Astrocyte of the hippocampus (primary cell): Measurements from ENCODE around the gene ERG.
A peak's percentile ranks its signal among the peaks of the same experiment; 100 is the strongest.

Experiments used
- DNase-seq: peaks from one replicate; pipeline ENCODE4 v3.0.0; 2011; ENCODE audit warnings: low read depth, low spot score

The ERG gene

DNA sequence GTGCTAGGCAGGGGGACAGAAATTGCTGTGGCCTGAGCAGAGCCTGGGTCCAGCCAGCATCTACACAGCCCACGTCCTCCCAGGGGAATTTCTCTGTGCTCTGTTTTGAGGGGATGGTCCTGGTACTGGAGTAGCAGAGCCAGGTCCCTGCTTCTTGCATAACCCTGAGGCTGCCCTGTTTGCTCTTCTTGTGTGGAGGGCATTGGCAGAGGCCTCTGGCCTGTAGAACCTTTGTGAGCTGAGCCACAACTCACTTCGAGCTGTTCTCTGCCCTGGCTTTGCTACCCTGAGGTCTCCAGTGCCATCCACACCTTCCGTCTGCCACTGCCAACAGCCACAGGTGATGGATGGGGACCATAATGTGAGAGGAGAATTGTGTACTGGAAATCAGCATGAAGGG is 139.6 kb downstream of the ERG start:
- DNase-seq = no peak

DNA sequence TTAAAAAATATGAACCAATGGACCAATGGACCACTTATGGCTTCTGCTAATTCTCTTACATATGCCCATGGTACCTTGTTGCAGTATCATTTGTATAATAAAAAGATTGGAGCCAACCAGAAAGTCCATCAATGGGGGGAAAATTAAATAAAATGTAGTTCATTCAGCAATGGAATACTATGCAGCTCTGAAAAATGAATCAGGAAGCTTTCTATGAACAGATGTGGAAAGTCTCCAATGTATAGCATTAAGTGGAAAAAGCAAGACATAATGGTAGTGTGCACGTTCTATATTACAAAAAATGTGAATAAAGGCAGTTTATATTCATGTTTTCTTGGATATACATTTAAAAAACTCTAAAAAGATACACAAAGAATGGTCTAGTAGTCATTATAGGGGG is 140.2 kb downstream of the ERG start:
- no peak for DNase-seq

DNA sequence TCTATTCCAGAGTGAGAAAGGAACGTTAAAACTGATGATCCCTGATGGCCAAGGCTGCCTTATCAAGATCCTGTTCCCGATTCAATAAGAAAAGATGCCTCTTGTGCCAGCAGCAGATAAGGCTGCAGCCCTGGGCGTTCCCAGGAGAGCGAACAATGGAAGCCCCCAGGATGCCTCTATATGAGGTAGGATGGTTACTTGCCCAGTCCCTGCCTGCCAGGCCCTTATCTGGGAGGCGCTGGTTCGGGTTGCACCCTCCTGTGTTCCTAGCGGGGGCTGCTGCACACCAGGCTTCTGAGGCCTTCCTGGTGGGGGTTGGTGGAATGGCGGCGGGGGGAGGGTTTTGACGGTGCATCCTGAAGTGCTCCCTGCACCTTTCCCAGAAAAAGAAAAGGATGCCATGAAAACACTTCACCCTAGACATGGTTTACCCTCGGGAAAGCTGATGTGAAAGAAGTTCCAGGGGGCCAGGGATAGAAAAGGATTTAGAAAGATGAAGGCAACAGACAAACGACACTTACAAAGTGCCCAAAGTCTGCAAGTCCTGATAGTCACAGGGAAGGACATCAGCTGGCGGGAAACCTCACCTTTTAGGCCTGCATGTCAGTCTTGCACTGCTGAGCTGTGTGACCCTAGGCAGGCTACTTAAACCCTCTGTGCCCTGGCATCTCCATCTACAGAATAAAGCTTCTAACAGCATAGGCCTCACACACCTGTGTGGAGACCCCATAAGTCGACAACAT is 141.2 kb downstream of the ERG start:
- no peak for DNase-seq

DNA sequence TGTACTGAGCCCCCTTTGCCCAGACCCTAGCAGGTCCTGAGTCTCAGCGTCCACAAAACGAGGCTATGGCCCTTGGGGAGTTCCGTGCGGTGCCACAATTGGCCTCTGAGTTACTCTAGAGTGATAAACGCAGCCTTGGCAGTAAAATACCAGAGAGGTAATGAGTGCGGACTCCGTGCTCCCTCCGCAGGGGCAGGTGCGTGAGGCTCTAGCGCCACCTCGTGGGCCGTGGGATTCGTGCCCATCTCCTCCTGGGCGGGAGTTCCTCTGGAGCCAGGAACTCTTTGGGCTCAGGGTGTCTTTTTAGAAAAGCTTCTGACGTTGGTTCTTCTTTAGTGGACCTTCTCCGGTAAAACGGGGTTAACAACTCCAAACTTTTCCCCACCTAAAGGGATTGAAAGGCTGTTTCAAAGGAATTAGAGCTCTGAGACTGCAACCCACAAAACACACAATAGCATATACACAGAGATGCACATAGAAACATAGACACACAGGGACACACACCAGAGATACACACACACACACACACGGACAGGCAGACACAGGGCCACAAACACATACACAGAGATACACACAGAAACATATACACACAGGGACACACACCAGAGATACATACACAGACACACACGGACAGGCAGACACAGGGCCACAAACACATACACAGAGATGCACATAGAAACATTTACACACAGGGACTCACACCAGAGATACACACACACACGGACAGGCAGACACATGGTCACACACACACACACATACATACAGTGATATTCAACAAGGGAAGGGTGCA is 142.1 kb downstream of the ERG start:
- peak; percentile 91 for DNase-seq

DNA sequence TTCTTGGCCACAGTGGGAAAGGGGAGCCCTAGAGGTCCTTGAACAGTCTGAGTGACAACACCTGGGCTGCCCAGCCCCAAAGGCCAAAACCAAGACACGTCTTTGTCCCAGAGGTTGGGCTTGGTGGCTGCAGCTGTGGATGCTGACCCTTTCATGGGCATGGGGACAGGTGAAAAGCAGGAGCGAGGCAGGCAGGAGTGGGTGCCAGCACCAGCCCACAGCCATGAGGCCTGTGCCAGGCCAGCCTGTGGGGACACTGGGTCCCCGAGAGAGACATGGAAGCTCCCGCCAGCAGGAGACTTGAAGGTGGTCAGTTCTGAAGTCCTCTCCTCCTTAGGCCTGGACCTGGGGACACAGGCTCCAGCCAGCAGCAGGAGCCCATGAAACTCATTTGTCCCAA is 142.9 kb downstream of the ERG start:
- DNase-seq = no peak

DNA sequence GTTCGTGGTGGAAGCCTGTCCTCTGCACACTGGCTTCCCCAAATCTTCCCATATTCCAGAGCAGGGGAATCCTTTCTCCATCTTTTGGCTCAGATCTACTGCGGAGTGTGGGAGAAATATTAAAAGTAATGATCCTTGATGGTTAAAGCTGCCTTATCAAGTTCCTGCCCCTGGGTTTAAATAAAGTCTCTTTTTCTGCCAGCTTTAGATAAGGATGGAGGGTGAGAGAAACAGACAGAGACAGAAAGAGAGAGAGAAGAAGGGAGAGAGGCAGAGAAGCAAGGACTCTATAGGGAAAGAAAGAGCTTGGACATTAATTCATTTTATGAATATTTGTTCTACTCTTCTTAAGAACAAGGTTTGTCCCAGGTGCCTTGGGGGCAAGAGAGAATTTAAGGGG is 143.5 kb downstream of the ERG start:
- no peak for DNase-seq

DNA sequence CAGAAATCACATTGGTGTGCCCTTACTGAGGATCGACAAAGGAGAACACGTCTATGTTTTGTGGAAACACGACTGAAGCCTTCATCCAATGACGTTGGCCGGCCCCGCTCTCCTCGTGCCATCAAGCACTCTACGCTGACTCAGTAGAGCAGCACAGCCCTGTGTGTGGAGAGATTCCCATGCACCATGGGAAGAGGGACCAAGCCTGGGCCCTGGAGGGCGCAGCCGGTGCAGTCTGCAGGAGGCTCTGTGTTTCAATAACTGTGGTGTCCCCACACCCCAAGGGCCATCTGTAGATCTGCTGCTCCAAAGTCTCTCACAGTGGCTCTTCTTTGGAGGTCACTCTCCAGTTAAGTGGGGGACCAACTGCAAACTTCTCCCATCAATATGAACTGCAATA is 144.0 kb downstream of the ERG start:
- no peak for DNase-seq

DNA sequence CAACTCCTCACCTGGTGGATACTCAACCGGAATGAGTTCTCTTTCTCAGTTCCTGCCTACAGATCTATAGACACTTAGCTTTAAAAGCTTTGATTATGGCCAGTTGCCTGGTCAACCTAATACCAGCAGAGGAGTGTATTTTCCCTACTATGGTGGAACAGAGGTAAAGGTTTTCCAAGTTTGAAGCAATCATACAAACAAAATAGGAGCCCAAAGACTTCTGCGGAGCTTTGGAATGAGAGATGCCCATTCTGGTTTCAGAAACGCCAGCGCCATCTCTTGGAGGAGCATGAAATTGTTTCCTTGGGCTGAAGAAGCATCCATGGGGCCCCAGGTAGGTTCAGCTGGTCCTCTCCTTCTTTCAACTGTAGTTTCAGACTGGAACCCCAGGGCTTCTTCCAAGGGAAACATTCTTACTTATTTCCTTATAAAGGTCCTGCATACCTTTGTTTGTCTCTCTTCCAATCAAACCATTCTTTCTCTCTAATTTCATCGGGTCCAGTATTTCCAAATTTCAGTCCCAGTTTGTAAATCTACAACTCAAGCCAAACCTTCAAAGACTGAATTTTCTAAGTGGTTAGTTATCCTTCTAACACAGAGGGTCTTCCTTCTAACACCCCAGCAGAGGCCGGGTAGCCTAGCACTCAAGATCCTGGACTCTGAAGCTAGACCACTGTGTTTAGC is 145.6 kb downstream of the ERG start:
- DNase-seq = peak; percentile 89

DNA sequence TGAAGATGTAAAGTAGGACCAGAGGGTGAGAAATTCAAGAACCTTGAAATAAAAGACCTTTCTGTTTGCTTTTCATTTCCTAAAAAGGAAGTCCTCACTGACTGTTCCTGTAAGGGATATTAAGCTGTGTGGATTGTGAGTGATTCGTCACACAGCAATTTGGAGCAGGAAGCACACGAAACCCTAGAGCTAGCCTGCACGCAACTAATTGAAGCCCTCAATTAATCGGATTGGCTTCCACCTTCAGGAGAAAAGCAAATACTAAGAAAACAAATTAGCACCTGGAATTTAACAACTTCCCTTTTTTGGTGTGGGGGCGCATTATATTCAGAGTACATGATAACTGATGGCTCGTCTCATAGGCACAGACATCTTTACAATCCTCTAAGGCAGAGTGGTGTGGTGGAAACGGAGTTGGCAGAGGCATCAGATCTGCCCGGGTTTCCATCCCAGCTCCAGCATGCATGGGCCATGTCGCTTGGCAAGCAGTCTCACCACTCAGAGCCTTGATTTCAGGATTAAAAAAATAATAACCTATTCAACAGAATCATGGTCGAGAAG is 146.2 kb downstream of the ERG start:
- DNase-seq = peak; percentile 89

DNA sequence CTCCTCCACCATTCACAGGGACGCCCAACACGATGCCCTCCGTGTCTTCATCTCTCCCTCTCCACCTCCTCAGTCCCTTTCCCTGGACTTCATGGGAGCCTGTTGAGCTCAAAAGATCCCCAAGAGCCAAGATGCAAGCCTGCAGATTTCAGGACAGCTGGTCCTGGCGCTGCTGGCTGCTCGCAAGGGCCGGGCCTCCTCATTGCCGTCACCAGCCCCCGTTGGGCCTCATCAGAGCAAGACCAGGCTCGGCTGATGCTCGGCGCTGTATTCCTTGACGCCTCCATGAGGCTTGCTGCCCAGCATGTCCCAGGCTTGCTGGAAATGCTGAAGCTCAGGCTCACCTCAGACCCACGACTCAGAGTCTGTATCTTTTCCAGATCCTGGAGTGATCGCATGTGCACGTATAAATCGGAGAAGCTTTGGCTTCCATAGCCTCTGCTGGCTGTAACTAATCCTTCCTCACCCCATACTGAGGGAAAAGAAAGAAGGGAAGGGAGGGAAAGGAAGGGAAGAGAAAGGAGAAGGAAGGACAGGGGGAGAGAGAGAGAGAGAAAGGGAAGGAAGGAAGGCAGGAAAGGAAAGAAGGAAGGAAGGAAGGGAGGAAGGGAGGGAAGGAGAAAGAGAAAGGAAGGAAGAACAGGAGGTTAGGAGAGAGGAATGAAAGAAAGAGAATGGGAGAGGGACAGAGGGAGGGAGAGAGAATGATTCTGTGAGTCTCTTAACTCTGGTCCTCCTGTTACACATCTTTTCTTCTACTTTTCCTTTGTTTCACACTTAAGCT is 146.9 kb downstream of the ERG start:
- no peak for DNase-seq

DNA sequence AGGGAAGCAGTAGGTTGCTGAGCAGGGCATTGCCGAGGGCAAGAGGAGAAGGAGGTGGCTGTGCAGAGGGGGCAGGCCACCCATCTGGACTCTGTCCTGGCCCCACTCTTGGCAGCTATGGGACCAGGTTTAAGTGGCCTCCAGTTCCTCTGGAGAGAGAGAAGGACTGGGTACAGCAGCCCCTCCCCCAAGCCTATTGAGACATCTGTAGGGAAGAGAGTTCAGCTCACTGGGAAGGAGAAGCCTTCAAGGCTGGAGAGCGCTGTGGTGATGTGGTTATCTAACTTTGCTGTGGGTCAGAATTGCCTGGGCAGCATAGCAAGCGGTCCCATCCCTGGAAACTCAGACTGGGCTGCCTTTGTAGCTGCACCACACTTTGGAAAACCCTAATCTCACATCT is 147.6 kb downstream of the ERG start:
- DNase-seq = no peak

DNA sequence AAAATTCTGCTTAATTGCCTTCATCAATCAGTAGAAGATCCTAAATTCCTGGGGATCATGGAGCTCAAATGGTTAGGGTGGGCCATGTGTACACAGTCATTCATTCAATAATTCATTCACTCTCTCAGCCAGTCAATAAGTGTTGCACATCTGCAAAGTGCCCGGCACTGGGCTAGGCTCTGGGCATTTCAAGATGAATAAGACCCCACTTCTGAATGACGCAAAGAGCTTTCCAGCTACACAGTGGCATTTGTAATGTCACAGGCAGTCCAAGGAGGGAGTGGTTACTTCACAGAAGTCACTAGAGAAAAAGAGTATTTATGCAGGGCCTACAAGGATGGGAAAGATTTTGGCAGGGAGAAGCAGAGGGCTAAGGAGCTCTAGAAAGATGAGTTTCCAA is 148.3 kb downstream of the ERG start:
- DNase-seq = no peak

DNA sequence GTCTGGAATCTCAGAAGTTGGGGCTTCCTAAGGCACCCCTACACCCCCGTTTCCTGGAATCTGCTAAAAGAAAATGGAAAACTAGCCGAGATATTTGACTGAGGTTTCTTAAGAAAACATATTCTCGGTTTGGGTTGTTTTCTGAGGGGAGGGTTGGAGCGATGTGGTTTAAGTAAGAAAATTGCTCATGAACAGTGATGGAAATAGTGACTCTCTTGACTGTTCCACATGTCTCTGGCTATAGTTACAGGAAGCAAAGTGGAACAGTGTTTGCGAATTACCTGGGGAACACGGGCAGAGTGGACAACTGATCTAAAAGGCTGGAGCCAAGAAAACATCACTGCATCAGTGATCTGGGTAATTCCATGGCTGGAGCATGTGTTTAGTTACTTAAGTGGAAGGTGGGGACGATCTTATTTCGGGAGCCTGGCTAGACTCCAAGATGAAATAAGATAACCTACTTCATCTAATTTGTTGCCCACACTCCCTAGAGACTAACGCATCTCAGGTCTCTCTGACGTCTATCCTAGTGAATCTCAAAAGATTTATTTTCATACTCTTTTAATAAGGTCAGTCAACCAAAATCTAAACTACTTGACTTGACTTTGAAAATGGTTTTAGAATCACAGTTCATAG is 149.0 kb downstream of the ERG start:
- peak; percentile 93 for DNase-seq

DNA sequence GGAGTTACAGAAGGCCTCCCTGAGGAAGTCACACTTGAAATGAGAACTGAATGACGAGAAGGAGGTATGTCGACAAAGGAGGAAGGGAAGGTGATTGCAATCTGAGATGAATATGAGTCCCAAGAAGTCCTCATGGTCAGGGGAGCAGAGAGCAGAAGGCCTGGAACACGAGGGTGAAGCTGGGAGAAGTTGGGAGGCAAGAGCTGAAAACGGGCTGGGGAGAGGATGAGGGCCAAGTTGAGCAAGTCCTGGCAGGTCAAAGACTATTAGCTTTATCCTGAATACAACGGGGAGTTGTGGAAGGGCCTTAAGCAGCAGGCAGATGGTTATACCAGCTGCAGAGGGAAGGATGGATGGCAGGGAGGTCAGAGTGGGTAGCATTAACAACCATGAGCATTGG is 152.0 kb downstream of the ERG start:
- no peak for DNase-seq

DNA sequence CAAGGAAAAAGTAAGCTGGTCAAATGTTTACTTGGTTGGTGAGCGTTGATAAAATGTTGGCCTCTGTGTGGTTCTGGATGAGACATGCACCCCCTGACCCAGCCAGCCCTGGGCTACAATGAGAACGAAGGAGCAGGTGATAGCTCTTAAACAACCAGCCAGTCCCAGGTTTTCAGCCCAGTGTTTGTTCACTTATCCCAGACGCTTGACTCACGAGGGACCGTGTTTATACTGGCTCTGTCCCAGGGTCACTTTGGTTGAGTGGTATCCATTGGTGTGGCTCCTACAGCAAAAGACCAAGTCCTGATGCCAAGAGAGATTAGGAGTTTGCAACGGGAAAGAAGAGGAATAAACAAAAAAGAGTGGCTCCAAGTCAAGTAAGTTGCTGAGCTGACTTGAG is 154.6 kb downstream of the ERG start:
- peak; percentile 90 for DNase-seq

DNA sequence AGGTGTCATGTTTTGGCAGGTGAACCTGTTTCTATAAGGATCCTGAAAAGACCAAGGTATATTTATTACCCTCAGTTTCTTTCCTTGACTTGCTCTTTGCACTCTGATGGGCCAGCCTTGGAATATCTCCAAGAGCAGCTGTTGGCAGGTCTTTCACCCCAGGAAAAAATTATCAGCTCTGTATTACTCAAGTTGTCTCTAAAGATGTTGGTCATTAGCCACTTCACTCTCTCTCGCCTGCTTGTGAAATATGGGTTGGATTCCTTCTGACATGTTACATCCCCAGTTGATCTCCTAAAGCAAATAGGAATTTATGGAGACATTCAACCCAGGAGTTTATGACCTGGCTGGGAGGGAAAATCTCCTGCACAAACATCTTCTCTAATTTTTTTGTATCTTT is 155.5 kb downstream of the ERG start:
- no peak for DNase-seq

DNA sequence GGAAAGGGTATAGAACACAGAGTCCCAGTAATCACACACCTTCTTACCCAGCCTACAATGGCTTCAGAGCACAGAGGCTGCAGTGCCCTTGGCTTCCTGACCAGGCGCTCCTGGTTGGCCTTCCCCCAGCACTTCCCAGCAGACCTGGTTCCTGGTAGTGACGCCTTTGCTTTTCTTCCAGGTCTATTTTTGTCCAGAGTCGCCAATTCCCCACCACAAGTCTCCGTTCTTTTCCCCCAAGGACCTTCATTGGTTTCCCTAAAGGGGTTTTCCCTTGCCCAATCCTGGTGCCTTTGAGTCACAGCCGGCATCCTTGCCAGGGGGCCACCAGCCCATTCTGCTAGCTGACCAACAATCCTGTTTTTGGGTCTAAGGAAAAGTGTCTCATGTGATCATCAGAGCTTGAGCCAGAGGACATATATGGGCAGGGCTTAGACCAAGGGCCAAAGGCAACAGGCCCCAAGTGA is 156.7 kb downstream of the ERG start:
- no peak for DNase-seq

DNA sequence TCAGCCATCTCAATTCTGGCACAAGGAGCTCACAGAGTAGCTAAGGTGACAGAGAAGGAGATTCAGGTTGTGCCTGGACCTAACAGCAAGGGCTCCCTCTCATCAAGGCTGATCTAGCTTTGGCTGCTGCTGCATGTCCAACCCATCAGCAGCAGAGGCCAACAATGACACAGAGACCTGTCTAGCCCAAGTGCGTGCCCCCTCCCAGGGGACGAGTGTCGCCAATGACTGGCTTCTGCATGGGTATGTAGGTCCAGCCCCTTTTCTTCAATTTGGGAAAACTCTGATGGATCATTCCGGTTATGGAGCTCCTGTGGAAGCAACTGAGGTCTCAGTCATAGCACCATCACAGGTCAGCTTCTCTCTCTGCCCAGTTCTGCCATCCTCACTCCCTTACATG is 158.1 kb downstream of the ERG start:
- no peak for DNase-seq

DNA sequence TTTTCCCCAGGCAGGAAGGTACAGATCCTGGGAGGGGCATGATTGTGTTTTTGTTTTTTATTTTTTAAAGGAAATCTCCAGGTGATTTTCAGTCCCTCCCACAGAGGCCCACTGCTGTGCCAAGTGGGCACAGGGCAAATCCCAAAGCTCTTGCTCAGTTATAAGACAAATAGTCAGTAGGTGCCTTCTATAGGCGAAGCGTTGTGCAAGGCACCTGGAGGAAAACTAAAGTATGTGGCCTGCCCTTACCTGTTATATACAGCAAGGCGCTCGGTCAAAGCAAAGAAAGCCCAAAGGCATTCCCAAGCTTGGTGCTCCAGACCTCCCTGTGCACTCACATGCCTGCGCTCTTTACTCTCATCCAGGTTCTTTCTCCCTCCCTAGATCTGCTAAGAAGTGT is 160.5 kb downstream of the ERG start:
- DNase-seq = no peak

DNA sequence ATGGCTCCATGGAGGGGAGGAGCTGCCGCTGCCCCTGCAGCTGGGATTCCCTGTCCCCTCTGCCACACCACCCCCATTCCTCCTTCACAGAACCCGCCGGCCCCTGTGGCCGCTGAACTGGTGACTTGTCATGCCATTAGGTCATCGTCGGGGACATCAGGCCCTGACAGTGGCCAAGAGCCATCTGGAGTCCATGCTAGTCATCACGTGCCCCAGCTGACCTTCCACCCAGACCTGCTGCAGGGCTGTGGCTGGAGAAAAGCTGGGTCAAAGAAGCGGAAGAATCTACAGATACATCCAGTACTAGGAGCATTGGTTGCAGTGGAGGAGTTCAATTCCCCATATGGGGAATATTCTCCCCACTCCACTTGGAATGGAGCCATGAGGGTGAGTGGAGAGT is 163.4 kb downstream of the ERG start:
- no peak for DNase-seq
